Measurements from ENCODE around the gene SMIM12. TPM values are rescaled to one million over a fixed set of nuclear protein-coding genes. Genes with fewer than 3 reads are reported as not detected.

SMIM12 gene
- polyA plus RNA-seq, 2 of the 4 experiments (the other 2 are of a cell fraction), result 35.8 to 37.5 TPM

- 0 out of 3 replicates have a peak, but pooled peaks cover 3% of the 10 kb centered on the region for H3K4me1 ChIP-seq
- ChIA-PET POLR2A (interaction anchor here (1.2 kb wide), 1 partner anchor 8 kb away, joined by 3 read pairs; no protein-coding TSS in a partner anchor), CTCF (interaction anchor here (0.5 to 6.6 kb wide), 4 partner anchors 8 to 205 kb away, joined by 3 to 45 read pairs (median 20); partner anchors contain the start of gene SMIM12)
- no peak overlapping the region for H3K4me2 ChIP-seq
- FAIRE-seq (no peak), DNase-seq (ENCODE audit: low read depth in 1 of 2, low spot score in 1 of 2) (no peak), ATAC-seq (no peak)
- no peak overlapping the region for H3K4me3 ChIP-seq
- no peak overlapping the region for H3K27ac ChIP-seq
- TF ChIP-seq HDAC2 (IDR thresholded peaks at IDR 0.05) (no peak), FOSB (CRISPR knock-in tag; IDR thresholded peaks at IDR 0.05) (no peak)
- H3K9me3 ChIP-seq, result no peaks in the 10 kb centered on the region
- 76% methylated on average over 13 of the region's 44 CpGs for WGBS (ENCODE audit: missing lambda C conversion rate)
Observed at GRCh38 chr1:34868230-34869049, 8.9 kb upstream of the SMIM12 start.

GRCh38 chr1:34867415-34867814 is 7.9 kb upstream of the SMIM12 start:
- TF ChIP-seq SREBF2 (IDR thresholded peaks at IDR 0.05), result no peak
- TF ChIP-seq KDM1A (IDR thresholded peaks at IDR 0.05; ENCODE audit: low read depth), result no peak
- TF ChIP-seq HOXB5 (CRISPR knock-in tag; IDR thresholded peaks at IDR 0.05), result no peak
- TF ChIP-seq ZFP36 (IDR thresholded peaks at IDR 0.05; ENCODE audit: borderline replicate concordance, partially characterized antibody), result no peak
- ChIA-PET POLR2A (no interaction called here), CTCF (interaction anchor here (0.6 to 6.6 kb wide), 10 partner anchors 12 to 992 kb away, joined by 3 to 45 read pairs (median 4); no protein-coding TSS in a partner anchor)
- H3K4me3 ChIP-seq, result no peak overlapping the region
- H3K4me2 ChIP-seq, result no peak overlapping the region
- no peaks in the 10 kb centered on the region for H3K9me3 ChIP-seq
- H3K27ac ChIP-seq, result no peak overlapping the region
- no peak for FAIRE-seq
- WGBS (ENCODE audit: missing lambda C conversion rate), result 90% methylated on average over 6 of the region's 6 CpGs
- ATAC-seq, result no peak
- DNase-seq (ENCODE audit: low read depth in 1 of 2, low spot score in 1 of 2), result no peak
- H3K4me1 ChIP-seq, result 0 out of 3 replicates have a peak, but pooled peaks cover 3% of the 10 kb centered on the region

GRCh38 chr1:34866762-34867109 is 7.2 kb upstream of the SMIM12 start:
- 0 out of 3 replicates have a peak, but pooled peaks cover 3% of the 10 kb centered on the region for H3K4me1 ChIP-seq
- no peaks in the 10 kb centered on the region for H3K9me3 ChIP-seq
- DNase-seq (ENCODE audit: low read depth in 1 of 2, low spot score in 1 of 2) (no peak), FAIRE-seq (no peak), ATAC-seq (no peak; a peak in 1 of 6 replicates)
- no peak for TF ChIP-seq JUNB (IDR thresholded peaks at IDR 0.05)
- no peak for TF ChIP-seq KDM5A (IDR thresholded peaks at IDR 0.05)
- TF ChIP-seq USF2 (IDR thresholded peaks at IDR 0.05), result no peak
- no peak for TF ChIP-seq ATOH8 (CRISPR knock-in tag; IDR thresholded peaks at IDR 0.05; ENCODE audit: low read depth)
- TF ChIP-seq ZFP36 (IDR thresholded peaks at IDR 0.05; ENCODE audit: borderline replicate concordance, partially characterized antibody), result no peak
- TF ChIP-seq NR3C1 (IDR thresholded peaks at IDR 0.05), result no peak
- no peak for TF ChIP-seq FOSB (CRISPR knock-in tag; IDR thresholded peaks at IDR 0.05)
- no peak for TF ChIP-seq TP53 (CRISPR knock-in tag; IDR thresholded peaks at IDR 0.05)
- TF ChIP-seq E2F6 (IDR thresholded peaks at IDR 0.05; ENCODE audit: borderline replicate concordance, low read depth), result no peak
- no peak for TF ChIP-seq JUN (IDR thresholded peaks at IDR 0.05)
- H3K4me3 ChIP-seq, result peak overlapping the region; percentile 50; the same call in 2 of the 3 replicates
- ChIA-PET POLR2A (no interaction called here), CTCF (interaction anchor here (0.6 to 6.6 kb wide), 23 partner anchors 10 to 993 kb away, joined by 3 to 45 read pairs (median 3); no protein-coding TSS in a partner anchor)
- peak overlapping the region; percentile 72 to 91 for H3K27ac ChIP-seq
- WGBS (ENCODE audit: missing lambda C conversion rate), result 0% methylated on average over 3 of the region's 9 CpGs
- peak overlapping the region; percentile 64 for H3K4me2 ChIP-seq
